ENCODE results near the gene THAP4. TPM values are rescaled to one million over a fixed set of nuclear protein-coding genes. Genes with fewer than 3 reads are reported as not detected.

Gene THAP4
- total and polyA plus RNA-seq, 2 of the 13 experiments (the other 11 are each of a cell fraction or from before 2014, with no cell fraction given): 59.7 to 75.7 TPM

- peak; percentile 76; the same call in 1 of the 2 replicates for TF ChIP-seq POGK (CRISPR knock-in tag; conservative IDR thresholded peaks at IDR 0.05)
- TF ChIP-seq ZNF563 (CRISPR knock-in tag; IDR thresholded peaks at IDR 0.05): peak; percentile 84
- TF ChIP-seq NCOA5 (CRISPR knock-in tag; IDR thresholded peaks at IDR 0.05): no peak
- TF ChIP-seq, protein P1, sequence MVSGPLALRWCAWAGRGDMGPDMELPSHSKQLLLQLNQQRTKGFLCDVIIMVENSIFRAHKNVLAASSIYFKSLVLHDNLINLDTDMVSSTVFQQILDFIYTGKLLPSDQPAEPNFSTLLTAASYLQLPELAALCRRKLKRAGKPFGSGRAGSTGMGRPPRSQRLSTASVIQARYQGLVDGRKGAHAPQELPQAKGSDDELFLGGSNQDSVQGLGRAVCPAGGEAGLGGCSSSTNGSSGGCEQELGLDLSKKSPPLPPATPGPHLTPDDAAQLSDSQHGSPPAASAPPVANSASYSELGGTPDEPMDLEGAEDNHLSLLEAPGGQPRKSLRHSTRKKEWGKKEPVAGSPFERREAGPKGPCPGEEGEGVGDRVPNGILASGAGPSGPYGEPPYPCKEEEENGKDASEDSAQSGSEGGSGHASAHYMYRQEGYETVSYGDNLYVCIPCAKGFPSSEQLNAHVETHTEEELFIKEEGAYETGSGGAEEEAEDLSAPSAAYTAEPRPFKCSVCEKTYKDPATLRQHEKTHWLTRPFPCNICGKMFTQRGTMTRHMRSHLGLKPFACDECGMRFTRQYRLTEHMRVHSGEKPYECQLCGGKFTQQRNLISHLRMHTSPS (CRISPR knock-in tag; IDR thresholded peaks at IDR 0.05; ENCODE audit: low read depth): no peak
- peak; percentile 73 for TF ChIP-seq GATA4 (IDR thresholded peaks at IDR 0.05; ENCODE audit: borderline replicate concordance, low read depth)
- TF ChIP-seq, protein P2, sequence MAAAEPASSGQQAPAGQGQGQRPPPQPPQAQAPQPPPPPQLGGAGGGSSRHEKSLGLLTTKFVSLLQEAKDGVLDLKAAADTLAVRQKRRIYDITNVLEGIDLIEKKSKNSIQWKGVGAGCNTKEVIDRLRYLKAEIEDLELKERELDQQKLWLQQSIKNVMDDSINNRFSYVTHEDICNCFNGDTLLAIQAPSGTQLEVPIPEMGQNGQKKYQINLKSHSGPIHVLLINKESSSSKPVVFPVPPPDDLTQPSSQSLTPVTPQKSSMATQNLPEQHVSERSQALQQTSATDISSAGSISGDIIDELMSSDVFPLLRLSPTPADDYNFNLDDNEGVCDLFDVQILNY (CRISPR knock-in tag; conservative IDR thresholded peaks at IDR 0.05): 0 out of 2 replicates have a peak, but pooled peaks have one; percentile 43
- peak in 1 of 2 experiments; percentile 90; a peak in 2 of 4 replicates for TF ChIP-seq POLR2A (IDR thresholded peaks at IDR 0.05; ENCODE audit: insufficient read depth in 1 of 2, low read depth in 2 of 2, low read length in 2 of 2)
- peak; percentile 87 for TF ChIP-seq TFDP2 (CRISPR knock-in tag; IDR thresholded peaks at IDR 0.05)
- TF ChIP-seq NPAS2 (CRISPR knock-in tag; IDR thresholded peaks at IDR 0.05; ENCODE audit: borderline replicate concordance): no peak
- peak; percentile 80 for TF ChIP-seq RBM39 (IDR thresholded peaks at IDR 0.05; ENCODE audit: low read depth, low read length, poor library complexity, severe bottlenecking)
- TF ChIP-seq CBX5 (CRISPR knock-in tag; IDR thresholded peaks at IDR 0.05; ENCODE audit: borderline replicate concordance): peak; percentile 86; the same call in 1 of the 2 replicates
- peak; percentile 88 for TF ChIP-seq TAF1 (CRISPR knock-in tag; IDR thresholded peaks at IDR 0.05)
- peak; percentile 72; the same call in 1 of the 2 replicates for TF ChIP-seq ZNF446 (CRISPR knock-in tag; IDR thresholded peaks at IDR 0.05)
- no peak for TF ChIP-seq CBX1 (IDR thresholded peaks at IDR 0.05; ENCODE audit: low read depth)
- TF ChIP-seq SOX13 (IDR thresholded peaks at IDR 0.05): no peak
- TF ChIP-seq SOX13 (CRISPR knock-in tag; conservative IDR thresholded peaks at IDR 0.05 in 1 of 2, IDR thresholded peaks at IDR 0.05 in 1 of 2): peak; percentile 60 to 92; a peak in 3 of 4 replicates
- TF ChIP-seq ZNF253 (CRISPR knock-in tag; IDR thresholded peaks at IDR 0.05; ENCODE audit: borderline replicate concordance): no peak
- TF ChIP-seq CREB3 (CRISPR knock-in tag; IDR thresholded peaks at IDR 0.05): no peak; the same call in 1 of the 2 replicates
- TF ChIP-seq ZNF296 (CRISPR knock-in tag; conservative IDR thresholded peaks at IDR 0.05): no peak
- TF ChIP-seq HDAC1 (CRISPR knock-in tag; IDR thresholded peaks at IDR 0.05): peak; percentile 98
- peak; percentile 62; the same call in 1 of the 2 replicates for TF ChIP-seq MYPOP (CRISPR knock-in tag; IDR thresholded peaks at IDR 0.05)
Measured at GRCh38 chr2:241637018-241637794, at the start of gene THAP4, which contains the start of gene ATG4B (continued).
